Thoracic aorta (tissue), 2 donors: Measurements from ENCODE around the gene PHF20. TPM values are rescaled to one million over a fixed set of nuclear protein-coding genes. Genes with fewer than 3 reads are reported as not detected.
A peak's percentile ranks its signal among the peaks of the same experiment; 100 is the strongest.

ENCODE experiments used
- ATAC-seq: fragments of 150-250 bp; one replicate; pipeline ENCODE4 v1.8.0; 2017; ENCODE audit warnings: low read depth; ENCODE audit not compliant: insufficient number of reproducible peaks, low FRiP score
- DNase-seq: peaks from one replicate; pipeline ENCODE4 v3.0.0-alpha.2; 2020; ENCODE audit warnings: low spot score
- H3K27ac ChIP-seq, 2 donors: fragments of 200-600 bp; sonication (generic); 1 replicate in 1 of 2; 2 replicates in 1 of 2; pipeline ENCODE4 v1.5.1; 2016; ENCODE audit warnings: mild to moderate bottlenecking in 2 of 2, moderate library complexity in 2 of 2
- H3K27me3 ChIP-seq: fragments of 200-600 bp; sonication (generic); replicated peaks from 2 replicates; pipeline ENCODE4 v1.6.0; 2016; ENCODE audit warnings: mild to moderate bottlenecking; ENCODE audit not compliant: insufficient read depth
- H3K36me3 ChIP-seq: fragments of 200-600 bp; sonication (generic); one replicate; pipeline ENCODE4 v1.5.1; 2016
- H3K4me1 ChIP-seq, 2 donors: fragments of 200-600 bp; sonication (generic); 1 replicate in 1 of 2; 2 replicates in 1 of 2; pipeline versions ENCODE4 v1.5.1 to v1.6.0; 2016; ENCODE audit warnings: low read depth in 2 of 2, mild to moderate bottlenecking in 1 of 2; ENCODE audit not compliant: control insufficient read depth in 1 of 2
- H3K4me3 ChIP-seq: fragments of 200-600 bp; sonication (generic); 2 replicates; pipeline ENCODE4 v1.5.1; 2016; ENCODE audit warnings: mild to moderate bottlenecking
- H3K9me3 ChIP-seq: fragments of 200-600 bp; sonication (generic); 2 replicates; pipeline ENCODE4 v1.5.1; 2016
- total RNA-seq, 2 donors: library from RNA; depleted of rRNA; stranded (reverse); fragments of >200 nt; gene quantifications; one replicate each; pipeline versions ENCODE4 v1.1.0 to v1.2.3, GENCODE V29; 2016
- TF ChIP-seq, protein P1 (sequence below): fragments of 200-600 bp; sonication (generic); IDR thresholded peaks from one replicate; pipeline ENCODE4 v1.5.1; 2019; ENCODE audit warnings: antibody characterized with exemption

The PHF20 gene
- total RNA-seq, 2 donors from 2014 or later, result 35.8 to 46.8 TPM

DNA sequence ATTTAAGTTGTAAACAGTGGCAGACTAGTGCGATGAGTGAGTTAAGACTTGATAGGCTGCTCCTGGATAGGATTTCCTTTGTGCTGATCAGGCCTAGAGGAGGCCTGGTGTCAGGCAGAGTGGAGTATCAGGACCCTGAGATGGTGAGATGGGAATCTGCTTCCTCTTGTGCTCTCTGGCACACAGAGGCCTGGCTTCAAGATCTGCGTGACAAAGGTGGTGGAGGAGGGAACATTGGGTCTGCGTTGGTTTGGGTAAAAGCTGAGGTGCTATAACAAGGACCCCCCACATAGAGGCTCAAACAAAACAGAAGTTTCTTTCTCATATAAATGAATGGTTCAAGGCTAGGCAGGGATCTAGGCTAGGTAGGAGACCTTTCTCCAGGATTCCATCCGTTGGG is 162.2 kb downstream of the PHF20 start:
- ATAC-seq (no peak), DNase-seq (no peak)
- Histone ChIP-seq H3K27me3 (no peaks in the 10 kb centered on the region), H3K4me3 (no peak overlapping the region), H3K9me3 (no peaks in the 10 kb centered on the region), H3K4me1 (no peaks in the 10 kb centered on the region), H3K36me3 (peaks cover 30% of the 10 kb centered on the region), H3K27ac (no peak overlapping the region)
- TF ChIP-seq, protein P1, sequence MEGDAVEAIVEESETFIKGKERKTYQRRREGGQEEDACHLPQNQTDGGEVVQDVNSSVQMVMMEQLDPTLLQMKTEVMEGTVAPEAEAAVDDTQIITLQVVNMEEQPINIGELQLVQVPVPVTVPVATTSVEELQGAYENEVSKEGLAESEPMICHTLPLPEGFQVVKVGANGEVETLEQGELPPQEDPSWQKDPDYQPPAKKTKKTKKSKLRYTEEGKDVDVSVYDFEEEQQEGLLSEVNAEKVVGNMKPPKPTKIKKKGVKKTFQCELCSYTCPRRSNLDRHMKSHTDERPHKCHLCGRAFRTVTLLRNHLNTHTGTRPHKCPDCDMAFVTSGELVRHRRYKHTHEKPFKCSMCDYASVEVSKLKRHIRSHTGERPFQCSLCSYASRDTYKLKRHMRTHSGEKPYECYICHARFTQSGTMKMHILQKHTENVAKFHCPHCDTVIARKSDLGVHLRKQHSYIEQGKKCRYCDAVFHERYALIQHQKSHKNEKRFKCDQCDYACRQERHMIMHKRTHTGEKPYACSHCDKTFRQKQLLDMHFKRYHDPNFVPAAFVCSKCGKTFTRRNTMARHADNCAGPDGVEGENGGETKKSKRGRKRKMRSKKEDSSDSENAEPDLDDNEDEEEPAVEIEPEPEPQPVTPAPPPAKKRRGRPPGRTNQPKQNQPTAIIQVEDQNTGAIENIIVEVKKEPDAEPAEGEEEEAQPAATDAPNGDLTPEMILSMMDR, result no peak

GRCh38 chr20:35939264-35939663 is 167.4 kb downstream of the PHF20 start:
- TF ChIP-seq, protein P1, result no peak
- ATAC-seq, result no peak
- no peaks in the 10 kb centered on the region for H3K9me3 ChIP-seq

GRCh38 chr20:35941620-35942019 is 169.8 kb downstream of the PHF20 start:
- no peaks in the 10 kb centered on the region for H3K27me3 ChIP-seq
- H3K27ac ChIP-seq, result no peak overlapping the region
- ATAC-seq (no peak), DNase-seq (no peak)
- TF ChIP-seq, protein P1, result no peak
- no peaks in the 10 kb centered on the region for H3K9me3 ChIP-seq
- H3K4me3 ChIP-seq, result no peak overlapping the region
- H3K36me3 ChIP-seq, result peaks cover 25% of the 10 kb centered on the region
- H3K4me1 ChIP-seq, result peaks cover 0 to 4% of the 10 kb centered on the region in 2 donors

More at GRCh38 chr20:35939264-35939663, 167.4 kb downstream of the PHF20 start:
- Histone ChIP-seq H3K4me3 (no peak overlapping the region), H3K27me3 (no peaks in the 10 kb centered on the region), H3K36me3 (peaks cover 26% of the 10 kb centered on the region), H3K4me1 (peaks cover 0 to 4% of the 10 kb centered on the region in 2 donors), H3K27ac (no peak overlapping the region)
- DNase-seq, result no peak

DNA sequence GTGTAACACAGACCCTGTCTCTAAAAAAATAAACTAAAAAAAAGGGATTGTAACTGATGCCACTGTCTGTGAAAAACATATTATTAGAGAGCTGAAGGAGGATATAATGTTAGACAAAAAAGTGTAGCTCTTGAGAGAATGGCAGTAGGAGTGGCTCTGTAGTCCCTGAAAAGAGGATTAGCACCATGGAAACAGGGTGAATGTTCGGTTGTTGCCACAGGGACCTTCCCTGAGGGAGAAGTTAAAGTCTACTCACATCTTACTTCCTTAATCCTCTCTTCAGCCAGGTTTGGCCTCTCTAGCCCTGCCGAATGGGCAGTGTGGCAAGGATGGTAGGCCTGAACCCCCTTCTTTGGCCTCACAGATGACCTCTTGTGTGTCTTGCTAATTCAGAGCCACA is 170.4 kb downstream of the PHF20 start:
- peaks cover 25% of the 10 kb centered on the region for H3K36me3 ChIP-seq
- no peak for ATAC-seq

GRCh38 chr20:35947489-35947888 is 175.7 kb downstream of the PHF20 start:
- ATAC-seq, result no peak
- H3K36me3 ChIP-seq, result peaks cover 9% of the 10 kb centered on the region

More for the DNA sequence above, 170.4 kb downstream of the PHF20 start:
- Histone ChIP-seq H3K27ac (no peak overlapping the region), H3K4me1 (peaks cover 0 to 7% of the 10 kb centered on the region in 2 donors), H3K9me3 (no peaks in the 10 kb centered on the region), H3K4me3 (no peak overlapping the region), H3K27me3 (no peaks in the 10 kb centered on the region)
- no peak for DNase-seq
- TF ChIP-seq, protein P1, result no peak

More at GRCh38 chr20:35947489-35947888, 175.7 kb downstream of the PHF20 start:
- DNase-seq, result no peak
- H3K9me3 ChIP-seq, result no peaks in the 10 kb centered on the region
- TF ChIP-seq, protein P1, result no peak
- no peaks in the 10 kb centered on the region for H3K27me3 ChIP-seq
- H3K4me3 ChIP-seq, result no peak overlapping the region
- peak overlapping the region in 1 of 2 donors; percentile 65 for H3K27ac ChIP-seq
- H3K4me1 ChIP-seq, result peaks cover 6 to 29% of the 10 kb centered on the region in 2 donors
